ENCODE data around the gene ZDHHC11B. TPM values are rescaled to one million over a fixed set of nuclear protein-coding genes. Genes with fewer than 3 reads are reported as not detected.
"Not testable (repeated sequence)": the region's sequence is repeated elsewhere in the genome, so short reads cannot be mapped to it uniquely, and the experiment has no call there.

ZDHHC11B gene, protein sequence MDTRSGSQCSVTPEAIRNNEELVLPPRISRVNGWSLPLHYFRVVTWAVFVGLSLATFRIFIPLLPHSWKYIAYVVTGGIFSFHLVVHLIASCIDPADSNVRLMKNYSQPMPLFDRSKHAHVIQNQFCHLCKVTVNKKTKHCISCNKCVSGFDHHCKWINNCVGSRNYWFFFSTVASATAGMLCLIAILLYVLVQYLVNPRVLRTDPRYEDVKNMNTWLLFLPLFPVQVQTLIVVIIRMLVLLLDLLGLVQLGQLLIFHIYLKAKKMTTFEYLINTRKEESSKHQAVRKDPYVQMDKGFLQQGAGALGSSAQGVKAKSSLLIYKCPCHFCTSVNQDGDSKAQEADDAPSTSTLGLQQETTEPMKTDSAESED
- 7.3 TPM for polyA plus RNA-seq (ENCODE audit: insufficient read length)

- DNase-seq, result peak; percentile 70
These were observed at the start of gene ZDHHC11B for GRCh38 chr5:784428-785177. Gene ZDHHC11B, minus strand, starts transcription at chr5:784729. Its CDS starts 17,810 bp downstream, at chr5:766919.

DNA sequence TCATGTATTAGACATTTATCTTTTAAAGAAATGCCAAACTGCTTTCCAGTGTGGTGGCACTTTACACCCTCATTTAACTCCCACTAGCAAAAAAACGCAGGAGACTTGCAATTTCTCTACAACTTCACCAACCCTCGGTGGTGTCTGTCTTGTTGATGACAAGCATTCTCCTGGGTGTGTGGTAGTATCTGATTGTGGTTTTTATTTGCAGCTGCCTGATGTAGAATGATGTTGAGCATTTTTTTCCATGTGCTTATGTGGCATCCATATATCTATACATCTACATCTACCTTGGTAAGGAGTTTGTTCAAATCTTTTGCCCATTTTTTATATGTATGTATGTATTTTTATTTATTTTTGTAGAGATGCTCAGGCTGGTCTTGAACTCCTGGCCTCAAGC lies 49.5 kb upstream of the ZDHHC11B start:
- not testable (repeated sequence) for DNase-seq

DNA sequence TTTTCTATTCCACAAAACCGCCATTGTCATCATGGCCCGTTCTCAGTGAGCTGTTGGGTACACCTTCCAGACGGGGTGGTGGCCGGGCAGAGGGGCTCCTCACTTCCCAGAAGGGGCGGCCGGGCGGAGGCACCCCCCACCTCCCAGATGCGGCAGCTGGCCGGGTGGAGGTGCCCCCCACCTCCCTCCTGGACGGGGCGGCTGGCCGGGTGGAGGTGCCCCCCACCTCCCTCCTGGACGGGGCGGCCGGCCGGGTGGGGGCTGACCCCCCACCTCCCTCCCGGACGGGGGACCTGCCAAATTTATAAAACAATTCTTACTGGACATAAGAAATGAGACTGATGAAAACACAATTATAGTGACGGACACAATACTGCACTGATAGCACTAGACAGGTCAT lies 43.7 kb upstream of the ZDHHC11B start:
- DNase-seq, result not testable (repeated sequence)

DNA sequence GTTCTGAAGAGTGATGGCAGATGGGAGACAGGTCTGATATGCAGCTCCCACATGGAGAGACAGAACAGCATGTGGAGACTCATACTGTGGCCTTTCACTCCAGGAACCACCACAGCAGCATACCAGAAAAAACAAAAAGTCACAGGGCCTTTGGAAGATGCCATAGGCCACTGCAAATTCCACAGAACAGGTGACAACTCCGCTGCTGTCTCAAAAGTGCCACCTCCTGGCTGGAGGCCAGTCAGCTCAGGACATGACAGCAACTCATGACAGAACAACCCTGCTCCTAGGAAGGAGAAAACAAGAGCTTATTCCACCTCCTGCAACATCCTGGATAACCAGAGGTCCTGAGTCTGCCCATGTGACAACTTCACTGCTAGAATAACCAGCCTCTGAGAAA lies 41.0 kb upstream of the ZDHHC11B start:
- not testable (repeated sequence) for DNase-seq

DNA sequence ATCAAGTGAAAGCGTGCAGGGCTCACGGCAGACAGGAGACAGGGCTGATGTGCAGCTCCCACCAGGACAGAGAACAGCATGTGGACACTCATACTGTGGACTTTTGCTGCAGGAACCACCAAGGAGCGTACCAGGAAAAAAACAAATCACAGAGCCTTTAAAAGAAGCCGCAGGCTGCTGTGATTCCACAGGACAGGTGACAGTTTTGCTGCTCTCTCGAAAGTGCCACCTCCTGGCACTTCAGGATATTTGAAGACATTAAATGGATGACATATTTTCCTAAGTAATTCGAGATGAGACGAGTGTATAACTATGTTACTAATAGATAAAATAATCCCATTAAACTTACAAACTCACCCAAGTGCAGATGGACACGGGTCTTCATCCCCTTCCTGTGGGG lies 37.0 kb upstream of the ZDHHC11B start:
- no peak for DNase-seq

DNA sequence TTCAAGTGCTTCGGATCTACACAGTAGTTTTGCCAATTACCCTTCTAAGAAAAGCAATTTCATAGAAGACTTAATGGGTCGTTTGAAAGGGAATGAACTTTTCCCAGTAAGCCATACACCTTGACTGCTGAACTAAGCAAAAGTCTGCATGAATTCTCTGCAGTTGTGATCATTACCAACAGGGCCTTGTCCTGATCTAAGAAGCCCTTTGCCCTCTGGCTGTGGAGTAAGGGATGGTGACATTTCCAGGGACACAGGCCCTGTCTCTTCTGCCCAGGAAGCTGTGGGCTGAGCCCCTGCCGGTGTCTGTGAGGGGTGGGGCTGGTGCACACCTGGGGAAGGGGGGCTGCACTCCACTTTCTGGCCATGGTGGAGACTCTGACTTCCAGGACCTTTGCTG lies 35.7 kb upstream of the ZDHHC11B start:
- DNase-seq, result no peak

DNA sequence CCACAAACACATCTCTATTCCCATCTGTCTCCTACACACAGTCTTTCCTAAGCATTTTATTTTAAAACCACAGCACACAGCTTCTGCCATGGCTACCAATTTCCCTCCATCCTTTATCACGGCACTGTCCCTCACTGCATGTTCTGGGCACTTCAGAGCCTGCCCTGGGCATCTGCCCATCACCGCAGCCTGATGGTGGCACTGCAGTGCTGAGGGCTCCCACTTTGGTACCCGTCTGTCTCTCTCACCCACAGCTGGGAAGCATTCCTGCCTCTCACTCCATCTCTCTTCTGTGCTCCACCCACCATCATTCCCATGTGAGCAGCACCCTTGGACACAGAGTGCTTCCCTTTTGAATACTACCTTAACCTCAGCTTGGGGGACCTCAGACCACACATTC lies 34.5 kb upstream of the ZDHHC11B start:
- DNase-seq, result no peak

GRCh38 chr5:816176-816575 lies 31.6 kb upstream of the ZDHHC11B start:
- no peak for DNase-seq

GRCh38 chr5:815449-815848 lies 30.9 kb upstream of the ZDHHC11B start:
- DNase-seq, result no peak

DNA sequence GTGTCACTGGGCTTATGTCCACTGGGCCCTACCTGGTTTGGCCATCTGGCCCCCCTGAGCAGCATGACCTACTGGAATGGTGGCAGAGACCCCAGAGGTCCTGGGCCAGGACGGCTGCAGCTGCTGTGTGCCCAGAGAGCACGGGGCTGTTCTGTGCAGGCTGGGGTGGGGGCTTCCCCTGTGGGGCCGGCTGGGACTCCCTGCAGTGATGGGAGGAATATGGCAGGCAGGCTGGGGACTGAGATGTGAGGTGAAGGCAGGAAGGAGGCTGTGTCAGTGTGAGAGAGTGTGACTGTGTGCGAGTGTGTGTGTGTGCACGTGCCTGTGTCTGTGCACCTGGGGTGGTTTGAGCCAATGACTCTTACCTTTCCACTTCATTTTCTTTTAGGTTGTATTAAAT lies 29.0 kb upstream of the ZDHHC11B start:
- not testable (repeated sequence) for DNase-seq

GRCh38 chr5:811384-811783 lies 26.9 kb upstream of the ZDHHC11B start:
- not testable (repeated sequence) for DNase-seq

GRCh38 chr5:807719-808514 lies 23.4 kb upstream of the ZDHHC11B start:
- DNase-seq, result not testable (repeated sequence)

DNA sequence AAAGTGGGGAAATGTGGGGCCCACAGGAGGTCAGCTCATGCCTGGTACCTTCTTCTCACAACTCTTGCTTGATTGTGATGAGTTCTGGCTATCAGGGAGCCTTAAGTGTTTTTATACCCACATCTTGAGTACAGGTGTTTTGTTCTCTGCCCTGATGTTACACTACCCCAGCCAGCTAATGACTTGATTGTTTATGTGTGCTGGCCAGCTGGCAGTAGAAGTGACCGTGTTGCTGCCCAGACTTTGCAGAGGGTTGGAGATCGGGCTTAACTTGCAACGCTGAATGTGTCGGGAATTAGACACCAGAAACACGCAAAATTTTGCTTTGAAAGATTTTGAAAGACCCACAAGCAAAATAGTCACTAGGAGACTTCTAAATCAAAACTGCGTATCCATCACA lies 16.9 kb upstream of the ZDHHC11B start:
- DNase-seq, result no peak

- DNase-seq, result not testable (repeated sequence)
These were observed 16.5 kb upstream of the ZDHHC11B start for GRCh38 chr5:801055-801454.

DNA sequence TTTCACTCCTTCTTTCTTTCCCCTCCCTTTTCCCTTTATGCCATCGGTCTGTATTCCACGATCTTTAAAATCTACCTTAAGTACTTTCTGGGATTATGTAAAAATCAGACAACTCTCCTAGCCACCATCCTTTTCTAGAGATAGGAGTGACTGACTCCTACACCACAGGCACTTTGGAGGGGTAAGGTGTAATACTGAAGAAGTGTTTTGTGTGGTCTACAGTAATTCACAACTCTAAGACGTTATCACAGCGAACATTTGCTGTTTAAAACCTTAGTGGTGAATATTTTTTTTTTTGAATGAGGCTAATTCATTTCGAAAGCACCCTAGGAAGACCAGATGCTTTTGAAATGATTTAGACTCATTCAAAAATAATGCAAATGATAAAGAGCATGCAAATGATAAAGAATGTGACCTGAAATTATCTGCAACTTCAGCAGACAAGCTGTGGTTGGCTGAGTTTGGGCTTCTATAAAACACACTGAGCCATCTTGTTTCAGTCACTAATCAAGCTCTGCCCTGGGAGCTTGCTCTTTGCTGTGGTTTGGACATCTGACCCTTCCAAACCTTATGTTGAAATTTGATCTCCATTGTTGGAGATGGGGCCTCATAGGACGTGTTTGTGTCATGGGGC lies 14.1 kb upstream of the ZDHHC11B start:
- not testable (repeated sequence) for DNase-seq

GRCh38 chr5:797986-798385 lies 13.5 kb upstream of the ZDHHC11B start:
- DNase-seq, result not testable (repeated sequence)

GRCh38 chr5:795873-796272 lies 11.3 kb upstream of the ZDHHC11B start:
- not testable (repeated sequence) for DNase-seq

DNA sequence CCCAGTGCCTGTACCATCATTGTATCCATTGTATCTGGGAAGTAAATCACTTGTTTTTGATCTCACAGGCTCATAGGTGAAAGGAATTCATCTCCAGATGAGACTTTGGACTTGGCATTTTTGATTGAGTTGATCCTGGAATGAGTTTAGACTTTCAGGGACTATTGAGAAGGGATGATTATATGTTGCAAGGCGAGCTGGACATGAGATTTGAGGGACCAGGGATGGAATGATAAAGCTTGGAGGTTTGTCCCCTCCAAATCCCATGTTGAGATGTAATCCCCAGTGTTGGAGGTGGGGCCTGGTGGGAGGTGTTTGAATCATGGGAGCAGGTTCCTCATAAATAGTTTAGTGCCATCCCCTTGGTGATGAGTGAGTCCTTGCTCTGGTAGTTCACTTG lies 10.4 kb upstream of the ZDHHC11B start:
- DNase-seq, result not testable (repeated sequence)

DNA sequence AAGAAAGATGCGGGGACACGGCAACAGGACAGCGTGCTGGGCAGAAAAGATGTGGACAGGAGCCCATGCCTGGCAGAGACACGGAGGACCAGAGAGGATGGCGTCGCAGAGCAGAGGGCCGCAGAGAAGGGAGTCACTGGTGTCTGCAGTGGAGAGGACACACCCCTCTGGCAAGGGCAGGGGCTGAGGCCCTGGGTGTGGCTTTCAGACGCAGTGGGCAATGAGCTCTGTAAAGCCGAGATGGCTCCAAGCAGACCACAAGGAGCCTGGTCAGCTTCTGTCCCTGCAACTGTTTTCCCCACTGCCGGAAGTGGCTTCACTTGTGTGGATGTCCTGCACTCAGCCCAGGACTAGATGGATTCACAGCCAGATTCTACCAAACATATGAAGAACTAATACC lies 4.2 kb upstream of the ZDHHC11B start:
- DNase-seq, result not testable (repeated sequence)

DNA sequence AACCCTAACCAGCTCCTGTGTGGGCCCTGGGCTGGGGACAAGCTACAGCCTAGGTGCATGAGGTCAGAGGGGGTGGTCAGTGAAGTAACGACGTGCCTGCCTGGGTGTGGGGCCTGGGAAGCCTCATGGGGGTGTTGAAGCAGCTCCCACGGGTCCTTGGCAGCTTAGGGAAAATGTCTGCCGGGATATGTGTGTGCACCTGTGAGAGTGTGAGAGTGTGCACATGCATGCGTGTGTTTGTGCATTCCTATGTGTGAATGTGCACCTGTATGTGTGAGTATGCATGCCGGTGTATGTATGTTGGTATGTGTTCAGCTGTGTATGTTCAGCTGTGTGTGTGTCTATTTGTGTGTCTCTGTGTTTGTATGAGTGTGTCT lies 3.3 kb upstream of the ZDHHC11B start:
- DNase-seq, result not testable (repeated sequence)

DNA sequence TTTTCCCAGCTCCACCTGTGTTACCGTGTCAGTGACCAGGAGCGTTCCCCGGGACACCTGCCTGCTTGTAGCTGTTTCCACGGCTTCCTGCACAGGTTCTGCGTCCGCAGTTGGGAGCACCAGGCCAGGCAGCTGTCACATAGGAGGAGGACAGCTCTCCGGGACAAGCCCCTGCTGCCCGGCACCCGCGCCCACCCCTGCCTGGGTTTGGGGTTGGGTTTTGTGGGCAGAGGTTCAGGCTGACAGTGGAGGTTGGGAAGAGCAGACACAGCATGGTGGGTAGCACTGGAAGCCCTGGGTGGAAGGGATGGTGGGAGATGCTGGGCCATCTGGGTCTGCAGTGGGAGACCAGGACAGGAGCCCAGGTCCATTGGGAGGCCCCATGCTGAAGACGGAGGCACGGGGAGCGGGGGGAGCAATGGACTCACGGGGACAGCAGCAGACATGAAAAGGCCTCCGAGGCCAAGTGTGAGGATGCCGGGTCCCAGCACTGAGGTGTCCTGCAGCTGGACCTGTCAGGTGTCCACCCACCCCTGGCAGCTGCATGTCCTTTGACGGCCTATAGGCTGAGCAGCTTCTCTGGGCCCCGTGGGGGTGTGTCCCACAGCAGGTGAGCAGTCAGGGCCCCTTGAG lies 2.8 kb upstream of the ZDHHC11B start:
- DNase-seq, result not testable (repeated sequence)

- not testable (repeated sequence) for DNase-seq
These were observed 714 bp upstream of the ZDHHC11B start for GRCh38 chr5:785181-785705.
